Bronchial epithelial cell (primary cell): ENCODE data around the gene PROS1. TPM values are rescaled to one million over a fixed set of nuclear protein-coding genes. Genes with fewer than 3 reads are reported as not detected.

Experiments used
- DNase-seq: peaks from one replicate; pipeline ENCODE4 v3.0.0-alpha.2; 2010; ENCODE audit warnings: low read depth
- FAIRE-seq: peaks from 2 replicates; lab custom pipeline; 2011; peaks lifted over from hg19 to GRCh38; lab: Jason Lieb, UNC
- H3K27me3 ChIP-seq: 2 replicates; pipeline ENCODE4 v1.5.1; 2011; ENCODE audit warnings: low read length; ENCODE audit not compliant: control insufficient read depth, insufficient read depth
- H3K36me3 ChIP-seq: 2 replicates; pipeline ENCODE4 v1.5.1; 2011; ENCODE audit warnings: low read length; ENCODE audit not compliant: control insufficient read depth, insufficient read depth
- H3K4me3 ChIP-seq: 2 replicates; pipeline ENCODE4 v1.5.1; 2011; ENCODE audit warnings: mild to moderate bottlenecking, low read depth, low read length, control low read depth
- CTCF ChIP-seq: IDR thresholded peaks from 2 replicates; pipeline ENCODE4 v1.5.1; 2011; ENCODE audit warnings: mild to moderate bottlenecking, moderate library complexity, low read length, control low read depth, inconsistent platforms; ENCODE audit not compliant: insufficient read depth, severe bottlenecking
- total RNA-seq: library from RNA; depleted of rRNA; stranded (reverse); fragments of >200 nt; gene quantifications from 2 replicates; pipeline ENCODE4 v1.2.1, GENCODE V29; 2014

Gene PROS1
- total RNA-seq, 1 donor from 2014 or later, result 4.2 TPM

GRCh38 chr3:94011233-94011711 lies 37.6 kb upstream of the PROS1 start:
- Histone ChIP-seq H3K36me3 (no peaks in the 10 kb centered on the region), H3K27me3 (no peaks in the 10 kb centered on the region), H3K4me3 (no peak overlapping the region)
- no peak for DNase-seq
- FAIRE-seq, result no peak
- TF ChIP-seq CTCF, result no peak

- no peak for TF ChIP-seq CTCF
Observed at GRCh38 chr3:94009608-94010007, 35.9 kb upstream of the PROS1 start.

GRCh38 chr3:94008253-94008652 lies 34.6 kb upstream of the PROS1 start:
- no peak for TF ChIP-seq CTCF
- Histone ChIP-seq H3K36me3 (no peaks in the 10 kb centered on the region), H3K4me3 (no peak overlapping the region), H3K27me3 (no peaks in the 10 kb centered on the region)
- FAIRE-seq (no peak), DNase-seq (no peak)

More at GRCh38 chr3:94009608-94010007, 35.9 kb upstream of the PROS1 start:
- no peak overlapping the region for H3K4me3 ChIP-seq
- no peaks in the 10 kb centered on the region for H3K36me3 ChIP-seq
- FAIRE-seq, result no peak
- no peak for DNase-seq
- no peaks in the 10 kb centered on the region for H3K27me3 ChIP-seq

GRCh38 chr3:94004301-94004910 lies 30.7 kb upstream of the PROS1 start:
- no peaks in the 10 kb centered on the region for H3K27me3 ChIP-seq
- H3K36me3 ChIP-seq, result no peaks in the 10 kb centered on the region
- H3K4me3 ChIP-seq, result no peak overlapping the region
- peak; percentile 69 for TF ChIP-seq CTCF
- FAIRE-seq (no peak), DNase-seq (peak; percentile 59)

GRCh38 chr3:94001827-94002495 lies 28.3 kb upstream of the PROS1 start:
- no peak for FAIRE-seq
- no peaks in the 10 kb centered on the region for H3K27me3 ChIP-seq
- no peak for TF ChIP-seq CTCF
- no peak for DNase-seq
- no peaks in the 10 kb centered on the region for H3K36me3 ChIP-seq
- H3K4me3 ChIP-seq, result no peak overlapping the region
